ENCODE results near the gene RNF212.

- TF ChIP-seq POLR2A (IDR thresholded peaks at IDR 0.05; ENCODE audit: low read depth, low read length) (no peak), EZH2 (IDR thresholded peaks at IDR 0.05; ENCODE audit: borderline replicate concordance, low read depth, low read length, severe bottlenecking) (no peak), CTCF (IDR thresholded peaks at IDR 0.05; ENCODE audit: extremely low read depth in 1 of 2, insufficient read depth in 1 of 2, low read depth in 1 of 2, low read length in 2 of 2) (no peak), JUN (IDR thresholded peaks at IDR 0.05; ENCODE audit: borderline replicate concordance, insufficient read depth, insufficient read length, low read depth) (no peak), POLR2AphosphoS5 (IDR thresholded peaks at IDR 0.05; ENCODE audit: insufficient read depth, low read depth, low read length) (no peak), MAX (IDR thresholded peaks at IDR 0.05; ENCODE audit: insufficient read depth, insufficient read length) (no peak), GATA2 (IDR thresholded peaks at IDR 0.05; ENCODE audit: insufficient read depth, insufficient read length, low read depth, low read length) (no peak), FOS (IDR thresholded peaks at IDR 0.05; ENCODE audit: borderline replicate concordance, insufficient read depth, low read length) (no peak), MYC (IDR thresholded peaks at IDR 0.05; ENCODE audit: low read depth, low read length) (no peak)
Observed at GRCh38 chr4:1092983-1093361, 20.4 kb downstream of the RNF212 start.
